Sigmoid colon (tissue), 3 donors: ENCODE data around the gene TFAM.

Experiments used
- CTCF ChIP-seq, 4 experiments: fragments of 450-650 bp in 3 of 4; fragments of 200-600 bp in 1 of 4; IDR thresholded peaks; one replicate each; pipeline ENCODE4 v1.5.1; 2016 to 2019; ENCODE audit warnings: antibody characterized with exemption in 4 of 4, mild to moderate bottlenecking in 3 of 4, moderate library complexity in 2 of 4
- POLR2A ChIP-seq, 2 donors: fragments of 450-650 bp; IDR thresholded peaks; one replicate each; pipeline ENCODE4 v1.6.1; 2016; ENCODE audit warnings: antibody characterized with exemption in 2 of 2, mild to moderate bottlenecking in 2 of 2, moderate library complexity in 2 of 2

GRCh38 chr10:58440484-58440883 lies 55.3 kb downstream of the TFAM start:
- no peak for TF ChIP-seq POLR2A (IDR thresholded peaks at IDR 0.05)
- TF ChIP-seq CTCF (IDR thresholded peaks at IDR 0.05): no peak
